Skeletal muscle satellite cell (primary cell): ENCODE results near the gene PPFIA2.

ENCODE experiments used
- H3K27me3 ChIP-seq: 2 replicates; pipeline ENCODE4 v1.7.0; 2013; ENCODE audit warnings: low read length; ENCODE audit not compliant: control insufficient read depth, insufficient read depth
- H3K36me3 ChIP-seq: 2 replicates; pipeline ENCODE4 v1.7.0; 2013; ENCODE audit warnings: mild to moderate bottlenecking, control low read depth, low read length; ENCODE audit not compliant: insufficient read depth
- H3K4me1 ChIP-seq: 2 replicates; pipeline ENCODE4 v1.7.0; 2013; ENCODE audit warnings: low read length; ENCODE audit not compliant: control insufficient read depth, insufficient read depth
- H3K4me2 ChIP-seq: 2 replicates; pipeline ENCODE4 v1.7.0; 2013; ENCODE audit warnings: mild to moderate bottlenecking, low read length
- H3K4me3 ChIP-seq: 2 replicates; pipeline ENCODE4 v1.7.0; 2013; ENCODE audit warnings: low read length
- H3K9ac ChIP-seq: 2 replicates; pipeline ENCODE4 v1.7.0; 2013; ENCODE audit warnings: mild to moderate bottlenecking, low read depth, low read length, moderate library complexity
- H3K9me3 ChIP-seq: replicated peaks from 2 replicates; pipeline ENCODE4 v1.7.0; 2013; ENCODE audit warnings: mild to moderate bottlenecking, control low read depth, low read length

PPFIA2 gene

DNA sequence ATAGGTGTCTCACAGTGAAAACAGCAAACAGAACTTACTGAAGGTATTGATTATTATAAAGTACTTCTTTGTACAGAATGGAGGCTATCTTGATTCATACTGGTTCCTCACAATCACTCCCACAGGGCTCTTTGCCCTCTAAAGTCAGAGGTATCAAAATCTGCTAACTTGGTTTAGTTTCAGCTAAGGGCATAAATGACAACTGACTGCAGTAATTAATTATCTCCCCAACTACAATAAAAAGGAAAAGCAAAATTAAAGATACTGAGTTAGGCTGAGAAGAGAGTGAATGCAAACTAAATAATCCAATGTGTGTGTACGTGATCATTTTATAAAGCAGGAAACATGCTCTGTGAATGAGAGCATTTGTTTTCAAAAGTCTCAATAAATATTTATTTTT, 342.6 kb downstream of the PPFIA2 start:
- no peaks in the 10 kb centered on the region for H3K4me1 ChIP-seq
- H3K27me3 ChIP-seq = no peaks in the 10 kb centered on the region
- H3K9ac ChIP-seq = no peak overlapping the region
- H3K9me3 ChIP-seq = no peaks in the 10 kb centered on the region
- H3K4me3 ChIP-seq = no peak overlapping the region
- H3K36me3 ChIP-seq = no peaks in the 10 kb centered on the region
- no peak overlapping the region for H3K4me2 ChIP-seq

DNA sequence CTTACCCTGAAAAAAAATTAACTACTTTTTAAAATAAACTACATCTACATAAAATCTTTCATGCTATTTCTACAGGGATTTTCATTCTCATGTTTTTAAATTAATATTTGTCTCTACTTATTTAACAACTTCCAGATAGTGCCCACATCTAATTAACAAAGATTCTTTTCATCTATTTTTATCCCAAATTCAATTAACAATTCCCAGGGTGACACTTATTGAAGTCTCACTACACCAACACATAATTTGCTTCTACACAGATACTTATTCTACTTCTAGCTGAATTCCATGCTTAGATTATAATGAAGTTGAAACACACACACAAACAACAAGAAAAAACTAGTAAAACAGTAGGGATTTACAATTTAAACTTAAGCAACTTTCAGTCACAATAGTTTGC, 344.7 kb downstream of the PPFIA2 start:
- Histone ChIP-seq H3K36me3 (no peaks in the 10 kb centered on the region), H3K9me3 (no peaks in the 10 kb centered on the region), H3K4me1 (no peaks in the 10 kb centered on the region), H3K27me3 (no peaks in the 10 kb centered on the region), H3K9ac (no peak overlapping the region), H3K4me2 (no peak overlapping the region), H3K4me3 (no peak overlapping the region)

DNA sequence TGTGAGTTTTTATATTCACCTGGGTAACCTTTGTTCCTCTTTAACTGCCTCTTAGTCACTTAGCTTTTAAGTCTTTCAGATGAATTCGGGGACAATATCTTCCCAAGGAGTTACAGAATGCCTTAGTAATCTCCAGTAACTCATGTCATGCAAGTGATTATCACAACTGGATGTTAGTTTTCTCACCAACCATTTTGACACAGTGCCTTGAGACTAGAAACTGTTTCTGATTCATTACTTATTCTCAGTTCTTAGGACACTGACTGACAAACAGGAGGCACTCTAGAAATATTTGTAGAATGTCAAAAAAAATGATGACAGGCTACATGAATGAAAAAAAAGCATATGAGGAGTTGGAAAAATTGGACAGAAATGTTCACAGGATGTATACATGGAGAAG, 346.2 kb downstream of the PPFIA2 start:
- Histone ChIP-seq H3K4me1 (peaks cover under 1% of the 10 kb centered on the region), H3K9ac (no peak overlapping the region), H3K36me3 (no peaks in the 10 kb centered on the region), H3K4me2 (no peak overlapping the region), H3K9me3 (no peaks in the 10 kb centered on the region), H3K4me3 (no peak overlapping the region), H3K27me3 (no peaks in the 10 kb centered on the region)

DNA sequence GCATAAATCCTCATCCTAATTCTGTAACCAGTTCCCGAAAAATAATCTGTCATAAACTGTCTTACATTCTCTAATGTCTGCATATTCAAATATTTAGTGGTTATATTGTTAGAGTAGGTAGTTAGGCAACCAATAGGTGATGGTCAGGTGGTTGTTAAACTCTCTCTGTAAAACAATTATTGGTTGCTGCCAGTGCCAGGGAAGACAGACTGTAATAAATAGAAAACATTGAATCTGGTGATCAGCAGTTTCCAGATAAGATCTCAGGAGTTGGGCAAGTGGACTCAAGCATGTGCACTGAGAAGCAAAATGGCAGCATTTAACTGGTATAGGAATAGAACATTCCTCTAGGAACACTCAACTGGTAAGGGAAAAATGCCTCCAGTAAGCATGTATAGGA, 355.8 kb downstream of the PPFIA2 start:
- Histone ChIP-seq H3K36me3 (no peaks in the 10 kb centered on the region), H3K4me2 (no peak overlapping the region), H3K9ac (no peak overlapping the region), H3K4me1 (peaks cover 6% of the 10 kb centered on the region), H3K9me3 (no peaks in the 10 kb centered on the region), H3K27me3 (no peaks in the 10 kb centered on the region), H3K4me3 (no peak overlapping the region)

DNA sequence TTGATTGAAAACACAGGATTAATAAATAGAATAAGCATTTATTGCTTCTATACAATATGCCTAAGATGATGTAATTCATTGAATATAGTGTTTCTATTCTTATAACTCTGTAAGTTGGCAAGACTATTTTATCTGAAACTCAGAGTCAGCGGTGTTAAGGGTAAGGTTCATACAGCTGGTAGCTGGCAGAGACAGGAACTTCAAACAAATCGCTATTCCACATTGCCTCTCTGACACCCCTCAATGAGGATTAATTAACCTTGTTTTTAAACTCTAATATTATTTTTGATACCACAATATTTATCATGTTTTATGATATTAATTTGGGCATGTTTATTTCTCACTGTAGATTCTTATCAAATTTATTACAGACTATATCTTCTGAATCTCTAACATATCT, 357.9 kb downstream of the PPFIA2 start:
- no peaks in the 10 kb centered on the region for H3K9me3 ChIP-seq
- no peaks in the 10 kb centered on the region for H3K27me3 ChIP-seq
- H3K36me3 ChIP-seq = no peaks in the 10 kb centered on the region
- no peak overlapping the region for H3K4me3 ChIP-seq
- H3K4me2 ChIP-seq = no peak overlapping the region
- no peaks in the 10 kb centered on the region for H3K4me1 ChIP-seq
- no peak overlapping the region for H3K9ac ChIP-seq

DNA sequence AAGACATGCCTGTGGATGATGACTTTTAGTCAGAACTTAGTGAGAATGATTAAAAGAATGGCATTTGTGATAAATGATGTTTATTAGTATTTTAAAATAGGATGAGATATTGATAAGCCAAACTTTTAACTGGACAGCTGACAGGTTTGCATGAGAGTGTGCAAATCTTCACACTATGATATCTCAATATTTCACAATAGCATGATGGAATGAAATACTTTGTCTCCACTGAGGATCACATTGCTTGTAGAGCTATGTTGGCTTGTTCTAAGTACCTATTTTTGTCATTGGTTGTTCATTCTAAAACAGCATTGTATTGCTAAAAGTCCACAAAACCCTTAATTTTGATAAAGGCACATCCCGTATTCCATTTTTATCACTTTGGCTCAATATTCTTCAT, 359.1 kb downstream of the PPFIA2 start:
- no peaks in the 10 kb centered on the region for H3K4me1 ChIP-seq
- no peak overlapping the region for H3K9ac ChIP-seq
- H3K4me3 ChIP-seq = no peak overlapping the region
- no peaks in the 10 kb centered on the region for H3K36me3 ChIP-seq
- no peaks in the 10 kb centered on the region for H3K9me3 ChIP-seq
- no peak overlapping the region for H3K4me2 ChIP-seq
- H3K27me3 ChIP-seq = no peaks in the 10 kb centered on the region

DNA sequence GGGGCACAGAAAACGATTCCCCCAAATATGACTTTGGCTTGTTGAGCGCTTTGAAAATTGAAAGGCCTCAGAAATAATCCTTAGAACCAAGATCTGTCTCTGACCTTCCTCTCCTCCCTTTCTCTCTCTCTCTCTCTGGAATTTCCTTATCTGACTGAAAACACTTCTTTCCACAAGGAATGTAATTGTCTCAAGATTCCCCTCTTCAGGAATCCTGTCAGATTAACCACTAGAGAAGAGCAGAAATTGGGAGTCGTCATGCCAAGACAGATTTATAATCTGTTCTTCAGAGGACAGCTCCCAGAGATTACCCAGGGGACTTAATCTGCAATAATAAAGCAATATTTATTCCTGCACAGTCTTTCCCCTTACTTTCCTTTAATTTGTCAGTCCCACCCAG, 363.7 kb downstream of the PPFIA2 start:
- Histone ChIP-seq H3K4me3 (no peak overlapping the region), H3K27me3 (no peaks in the 10 kb centered on the region), H3K9me3 (no peaks in the 10 kb centered on the region), H3K36me3 (no peaks in the 10 kb centered on the region), H3K4me1 (no peaks in the 10 kb centered on the region), H3K4me2 (no peak overlapping the region), H3K9ac (no peak overlapping the region)

DNA sequence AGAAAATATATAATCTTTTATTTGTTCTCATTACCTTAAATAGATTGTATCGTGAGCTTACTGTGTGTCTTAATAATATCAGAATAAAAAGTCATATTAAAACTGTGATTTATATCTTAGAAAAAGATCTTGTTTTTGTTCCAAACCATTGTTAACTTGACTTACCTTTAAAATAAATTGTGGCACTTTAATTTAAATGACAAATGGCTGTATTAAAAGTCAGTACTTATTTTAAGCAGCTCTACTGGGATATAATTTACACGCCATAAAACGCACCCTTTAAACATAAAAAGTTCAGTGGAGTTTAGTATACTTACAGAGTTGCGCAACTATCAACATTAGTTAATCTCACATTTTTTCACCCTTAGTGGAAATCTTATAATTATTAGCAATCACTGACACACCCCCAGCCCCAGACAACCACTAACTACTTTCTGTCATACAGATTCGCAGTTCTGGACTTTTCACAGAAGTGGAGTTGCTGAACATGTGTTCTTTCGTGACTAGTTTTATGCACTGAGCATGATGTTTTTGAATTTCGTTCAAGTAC, 369.5 kb downstream of the PPFIA2 start:
- Histone ChIP-seq H3K4me2 (no peak overlapping the region), H3K4me3 (no peak overlapping the region), H3K4me1 (no peaks in the 10 kb centered on the region), H3K9me3 (no peaks in the 10 kb centered on the region), H3K9ac (no peak overlapping the region), H3K36me3 (no peaks in the 10 kb centered on the region), H3K27me3 (no peaks in the 10 kb centered on the region)

DNA sequence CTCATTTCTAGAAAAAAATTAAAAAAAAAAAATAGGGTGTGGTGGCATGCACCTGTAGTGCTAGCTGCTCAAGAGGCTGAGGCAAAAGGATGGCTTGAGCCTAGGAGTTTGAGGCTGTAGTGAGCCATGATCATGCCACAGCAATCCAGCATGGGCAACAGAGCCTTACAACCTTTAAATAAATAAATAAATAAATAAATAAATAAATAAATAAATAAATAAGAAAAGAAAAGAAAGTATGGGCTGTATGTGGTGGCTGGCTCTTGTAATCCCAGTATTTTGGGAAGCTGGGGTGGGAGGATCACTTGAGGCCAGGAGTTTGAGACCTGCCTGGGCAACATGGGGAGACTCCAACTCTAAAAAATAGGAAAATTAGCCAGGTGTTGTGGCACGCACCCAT, 373.0 kb downstream of the PPFIA2 start:
- Histone ChIP-seq H3K9ac (no peak overlapping the region), H3K27me3 (no peaks in the 10 kb centered on the region), H3K36me3 (no peaks in the 10 kb centered on the region), H3K4me2 (no peak overlapping the region), H3K9me3 (no peaks in the 10 kb centered on the region), H3K4me1 (no peaks in the 10 kb centered on the region), H3K4me3 (no peak overlapping the region)

DNA sequence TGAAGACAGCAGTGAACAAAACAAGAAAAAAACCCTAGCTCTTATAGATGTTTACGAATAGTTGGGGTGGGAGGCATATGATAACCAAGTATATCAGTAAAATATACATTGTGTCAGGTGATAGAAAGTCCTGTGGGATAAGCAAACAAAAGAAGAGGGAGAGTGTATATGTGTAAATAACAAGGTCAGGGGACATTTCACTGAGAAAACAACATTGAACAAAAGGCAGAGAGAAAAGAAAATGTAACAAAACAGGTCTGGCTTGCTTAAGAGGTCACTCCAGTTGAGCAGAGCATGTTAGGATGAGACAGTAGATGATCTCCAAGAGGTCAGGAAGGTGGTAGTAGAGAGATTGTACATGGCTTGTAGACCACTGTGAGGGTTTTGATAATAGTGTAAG, 377.2 kb downstream of the PPFIA2 start:
- Histone ChIP-seq H3K9me3 (no peaks in the 10 kb centered on the region), H3K36me3 (no peaks in the 10 kb centered on the region), H3K27me3 (no peaks in the 10 kb centered on the region), H3K4me1 (no peaks in the 10 kb centered on the region), H3K9ac (no peak overlapping the region), H3K4me2 (no peak overlapping the region), H3K4me3 (no peak overlapping the region)

DNA sequence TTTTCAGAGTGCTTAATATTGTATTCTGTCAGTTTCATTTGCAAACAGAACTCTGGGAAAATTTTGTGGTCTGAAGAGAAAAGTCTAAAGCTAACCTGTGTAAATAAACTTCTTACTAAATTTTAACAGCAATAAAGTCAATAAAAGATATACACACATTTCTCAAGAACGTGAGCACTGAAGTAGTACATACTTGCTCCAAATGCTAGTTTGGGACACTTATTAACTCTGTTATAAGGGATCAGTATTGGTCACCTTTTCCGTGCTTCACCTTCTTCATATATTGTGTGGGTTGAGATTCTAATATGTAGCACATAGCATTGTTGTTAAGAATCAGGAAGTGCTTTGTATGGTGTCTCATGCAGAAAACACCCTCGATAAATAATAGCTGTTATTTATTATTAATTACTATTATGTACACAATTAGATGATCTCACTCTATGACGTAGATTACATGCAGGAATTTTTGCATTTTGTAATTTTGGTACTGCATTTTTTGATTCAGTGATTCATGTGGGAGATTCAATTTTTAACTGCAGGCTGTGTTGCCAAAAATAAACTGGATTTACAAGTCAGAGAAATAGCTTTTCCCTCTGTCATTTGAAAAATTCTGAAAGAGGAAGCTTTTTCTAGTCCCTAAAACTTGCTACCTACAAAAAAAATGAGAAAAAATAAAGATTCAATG, 380.4 kb downstream of the PPFIA2 start:
- Histone ChIP-seq H3K36me3 (no peaks in the 10 kb centered on the region), H3K27me3 (no peaks in the 10 kb centered on the region), H3K4me2 (no peak overlapping the region), H3K4me1 (no peaks in the 10 kb centered on the region), H3K9ac (no peak overlapping the region), H3K9me3 (no peaks in the 10 kb centered on the region), H3K4me3 (no peak overlapping the region)

DNA sequence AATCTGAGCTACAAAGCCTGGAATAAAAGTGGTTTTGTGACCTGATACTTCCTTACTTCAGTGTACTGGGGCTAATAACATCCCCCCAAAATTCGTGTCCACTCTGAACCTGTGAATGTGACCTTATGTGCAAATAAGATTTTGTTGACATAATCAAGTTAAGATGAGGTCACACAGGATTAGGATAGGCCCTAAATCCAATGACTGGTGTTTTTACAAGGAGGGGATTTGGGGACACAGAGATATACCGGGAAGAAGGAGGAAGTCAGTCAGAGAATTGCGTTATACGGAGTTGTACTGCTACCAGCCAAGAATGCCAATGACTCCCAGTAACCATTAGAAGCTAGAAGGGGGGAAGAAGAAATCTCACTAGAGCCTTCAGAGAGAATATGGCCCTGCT, 381.4 kb downstream of the PPFIA2 start:
- Histone ChIP-seq H3K9ac (no peak overlapping the region), H3K27me3 (no peaks in the 10 kb centered on the region), H3K4me2 (no peak overlapping the region), H3K4me3 (no peak overlapping the region), H3K36me3 (no peaks in the 10 kb centered on the region), H3K4me1 (no peaks in the 10 kb centered on the region), H3K9me3 (no peaks in the 10 kb centered on the region)
